AG04450 (cell line): ENCODE measurements around the gene CERCAM. TPM values are rescaled to one million over a fixed set of nuclear protein-coding genes. Genes with fewer than 3 reads are reported as not detected.

Experiments used
- CTCF ChIA-PET: fragments of 300-600, 350-600 bp; formaldehyde crosslinking; extraction: SDS; loops from one replicate; lab custom pipeline; 2022; ENCODE audit warnings: antibody characterized with exemption, inconsistent platforms; lab: Charles Lee
- POLR2A ChIA-PET: fragments of 350-600 bp; formaldehyde crosslinking; extraction: SDS; loops from one replicate; lab custom pipeline; 2021; ENCODE audit warnings: antibody characterized with exemption, inconsistent platforms; lab: Yijun Ruan, JAX
- DNase-seq: peaks from one replicate; pipeline ENCODE4 v3.0.0-alpha.2; 2011; ENCODE audit warnings: low read depth, low spot score
- H3K27ac ChIP-seq: one replicate; pipeline ENCODE4 v1.5.1; 2012; ENCODE audit warnings: low read depth, low read length, control low read depth
- H3K27me3 ChIP-seq: one replicate; pipeline ENCODE4 v1.6.0; 2012; ENCODE audit warnings: low read length; ENCODE audit not compliant: control insufficient read depth, insufficient read depth
- H3K4me3 ChIP-seq: 2 replicates; pipeline ENCODE4 v1.5.1; 2011; ENCODE audit warnings: mild to moderate bottlenecking, low read depth, low read length, control low read depth
- H3K9me3 ChIP-seq: 2 replicates; pipeline ENCODE4 v1.5.1; 2012; ENCODE audit warnings: low read length; ENCODE audit not compliant: control insufficient read depth, insufficient read depth
- polyA plus RNA-seq: library from polyadenylated mRNA; depleted of rRNA; stranded (reverse); fragments of >200 nt; gene quantifications from 2 replicates; pipeline ENCODE4 v1.2.3, GENCODE V29; 2011
- TF ChIP-seq, protein P1 (sequence below): IDR thresholded peaks from 2 replicates; pipeline ENCODE4 v1.5.1; 2011; ENCODE audit warnings: low read depth, low read length, control low read depth, inconsistent platforms

CERCAM gene
- polyA plus RNA-seq, 1 experiment = 54.9 TPM

DNA sequence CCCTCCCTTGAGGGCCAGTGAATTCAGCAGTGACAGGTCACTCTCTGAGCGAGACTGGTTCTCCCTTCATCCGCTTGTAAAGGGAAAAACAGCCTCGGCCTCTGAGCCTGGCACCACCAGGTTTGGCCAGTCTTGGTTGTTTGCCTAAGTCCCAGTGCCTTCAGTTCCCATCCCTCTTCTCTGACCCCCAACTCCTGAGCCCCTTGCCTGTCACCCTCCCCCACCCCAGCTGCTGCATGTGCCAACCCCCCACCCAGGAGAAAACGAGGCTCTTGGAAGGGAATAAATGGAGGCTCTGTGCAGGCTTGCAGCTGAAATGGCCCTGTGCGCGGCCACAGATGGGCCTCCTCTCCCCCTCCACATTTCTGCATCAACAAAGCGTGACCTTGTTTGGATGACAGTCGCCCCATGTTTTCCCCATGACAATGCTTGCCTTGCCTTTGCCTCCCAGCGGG, 46.4 kb upstream of the CERCAM start:
- ChIA-PET CTCF (no interaction called here), POLR2A (no interaction called here)
- Histone ChIP-seq H3K4me3 (no peak overlapping the region), H3K9me3 (no peaks in the 10 kb centered on the region), H3K27ac (no peak overlapping the region), H3K27me3 (no peaks in the 10 kb centered on the region)
- no peak for DNase-seq
- TF ChIP-seq, protein P1, sequence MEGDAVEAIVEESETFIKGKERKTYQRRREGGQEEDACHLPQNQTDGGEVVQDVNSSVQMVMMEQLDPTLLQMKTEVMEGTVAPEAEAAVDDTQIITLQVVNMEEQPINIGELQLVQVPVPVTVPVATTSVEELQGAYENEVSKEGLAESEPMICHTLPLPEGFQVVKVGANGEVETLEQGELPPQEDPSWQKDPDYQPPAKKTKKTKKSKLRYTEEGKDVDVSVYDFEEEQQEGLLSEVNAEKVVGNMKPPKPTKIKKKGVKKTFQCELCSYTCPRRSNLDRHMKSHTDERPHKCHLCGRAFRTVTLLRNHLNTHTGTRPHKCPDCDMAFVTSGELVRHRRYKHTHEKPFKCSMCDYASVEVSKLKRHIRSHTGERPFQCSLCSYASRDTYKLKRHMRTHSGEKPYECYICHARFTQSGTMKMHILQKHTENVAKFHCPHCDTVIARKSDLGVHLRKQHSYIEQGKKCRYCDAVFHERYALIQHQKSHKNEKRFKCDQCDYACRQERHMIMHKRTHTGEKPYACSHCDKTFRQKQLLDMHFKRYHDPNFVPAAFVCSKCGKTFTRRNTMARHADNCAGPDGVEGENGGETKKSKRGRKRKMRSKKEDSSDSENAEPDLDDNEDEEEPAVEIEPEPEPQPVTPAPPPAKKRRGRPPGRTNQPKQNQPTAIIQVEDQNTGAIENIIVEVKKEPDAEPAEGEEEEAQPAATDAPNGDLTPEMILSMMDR = no peak

DNA sequence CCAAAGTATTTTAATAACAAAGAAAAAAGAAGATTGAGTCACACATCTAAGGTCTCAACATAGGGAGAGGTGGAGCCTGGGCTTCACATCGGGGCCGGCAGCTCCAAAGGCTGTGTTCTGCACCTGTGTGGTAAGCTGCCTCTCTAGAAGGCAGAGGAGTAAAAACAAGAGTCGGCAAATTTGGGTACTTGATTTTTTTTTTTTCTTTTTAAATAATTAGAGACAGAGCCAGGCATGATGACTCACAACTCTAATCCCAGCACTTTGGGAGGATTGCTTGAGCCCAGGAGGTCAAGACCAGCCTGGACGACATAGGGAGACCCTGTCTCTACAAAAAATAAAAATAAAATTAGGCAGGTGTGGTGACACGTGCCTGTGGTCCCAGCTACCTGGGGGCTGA, 44.8 kb upstream of the CERCAM start:
- peak overlapping the region; percentile 11 for H3K27ac ChIP-seq
- no peak overlapping the region for H3K4me3 ChIP-seq
- ChIA-PET CTCF (interaction anchor here (1.0 kb wide), 1 partner anchor 45 kb away, joined by 4 read pairs; the partner anchor contains the start of gene CERCAM), POLR2A (no interaction called here)
- no peak for DNase-seq
- no peaks in the 10 kb centered on the region for H3K27me3 ChIP-seq
- H3K9me3 ChIP-seq = no peaks in the 10 kb centered on the region
- TF ChIP-seq, protein P1 = no peak

DNA sequence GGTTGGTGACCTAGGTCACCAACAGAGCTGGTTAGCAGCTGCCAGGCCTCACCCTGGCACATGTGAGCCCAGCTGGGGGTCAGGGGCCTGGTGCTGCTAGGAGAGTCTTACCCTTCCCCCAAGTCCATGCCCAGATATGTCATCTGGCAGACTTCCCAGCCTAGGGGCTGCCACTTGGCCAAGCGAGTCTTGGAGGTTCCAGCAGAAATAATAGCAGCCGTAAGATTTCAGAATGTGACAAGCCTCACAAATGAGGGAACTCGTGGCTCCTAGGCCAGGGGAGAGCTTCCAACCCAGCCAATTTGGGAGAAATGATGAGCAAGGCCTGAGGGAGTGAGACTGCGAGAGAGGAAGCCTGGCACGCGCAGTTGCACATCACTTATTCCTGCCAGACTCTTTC, 38.4 kb upstream of the CERCAM start:
- DNase-seq = no peak
- Histone ChIP-seq H3K4me3 (no peak overlapping the region), H3K27ac (no peak overlapping the region), H3K9me3 (no peaks in the 10 kb centered on the region), H3K27me3 (no peaks in the 10 kb centered on the region)
- ChIA-PET POLR2A (interaction anchor here (0.6 kb wide), 1 partner anchor 14 kb away, joined by 6 read pairs; no protein-coding TSS in a partner anchor), CTCF (no interaction called here)
- TF ChIP-seq, protein P1 = no peak

DNA sequence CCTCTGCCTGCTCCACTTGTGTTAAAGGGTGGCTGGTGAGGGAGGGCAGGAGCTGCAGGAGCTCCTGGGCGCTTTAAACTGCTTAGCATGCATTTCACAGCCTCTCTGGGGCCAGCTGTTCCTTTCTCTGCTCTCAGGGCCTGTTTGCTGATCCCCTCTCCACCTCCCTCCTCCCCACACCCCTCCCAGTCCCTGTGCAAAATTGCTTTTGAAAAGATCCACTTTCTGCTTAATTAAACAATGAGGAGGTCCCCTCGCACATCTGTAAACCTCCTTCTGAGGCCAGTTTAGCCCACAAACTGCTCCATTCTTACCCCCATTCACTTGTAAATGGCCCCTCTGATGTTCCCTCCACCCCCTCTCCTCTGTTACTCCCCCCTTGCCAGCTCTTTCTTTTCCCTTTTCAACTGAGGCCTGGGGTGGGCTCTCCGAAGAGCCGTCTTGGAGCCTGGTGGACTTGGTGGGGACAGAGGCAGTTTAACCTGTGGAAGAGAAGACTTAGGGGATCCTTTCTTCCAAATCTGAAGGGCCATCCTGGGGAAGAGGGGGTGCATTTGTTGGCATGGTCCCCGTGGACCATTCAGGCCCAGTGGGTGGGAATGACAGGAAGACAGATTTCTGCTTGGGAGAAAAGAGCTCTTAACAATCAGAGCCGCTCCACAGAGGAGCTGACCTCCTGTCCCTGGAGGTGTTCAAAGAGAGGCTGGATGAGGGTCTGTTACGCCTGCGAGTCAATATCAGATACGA, 37.5 kb upstream of the CERCAM start:
- TF ChIP-seq, protein P1 = no peak
- no peaks in the 10 kb centered on the region for H3K9me3 ChIP-seq
- H3K27ac ChIP-seq = no peak overlapping the region
- ChIA-PET POLR2A (no interaction called here), CTCF (interaction anchor here (1.6 kb wide), 1 partner anchor 56 kb away, joined by 4 read pairs; no protein-coding TSS in a partner anchor)
- H3K27me3 ChIP-seq = no peaks in the 10 kb centered on the region
- DNase-seq = no peak
- no peak overlapping the region for H3K4me3 ChIP-seq

DNA sequence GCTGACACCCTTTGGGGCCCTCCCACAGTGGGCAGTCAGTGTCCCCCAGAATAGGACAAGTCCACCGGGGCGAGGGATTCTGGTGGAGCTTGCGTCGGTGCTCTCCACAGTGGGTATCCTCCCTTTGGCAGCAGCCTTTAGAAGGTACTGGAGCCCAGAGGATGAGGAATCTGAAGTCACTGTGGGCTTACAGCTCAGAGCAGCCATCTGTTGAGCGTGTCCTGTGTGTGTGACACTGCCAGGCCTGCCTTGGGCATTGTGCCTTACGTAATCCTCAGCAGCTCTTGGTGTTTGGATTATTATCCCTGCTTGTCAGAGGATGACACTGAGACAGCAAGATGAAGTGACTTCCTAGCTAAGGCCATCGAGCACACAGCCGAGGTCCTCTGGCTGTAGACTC, 36.9 kb upstream of the CERCAM start:
- POLR2A ChIA-PET = no interaction called here
- TF ChIP-seq, protein P1 = no peak
- CTCF ChIA-PET = interaction anchor here (1.6 to 1.8 kb wide), 2 partner anchors 21 to 55 kb away, joined by 4 read pairs; no protein-coding TSS in a partner anchor
- no peak for DNase-seq
- Histone ChIP-seq H3K9me3 (no peaks in the 10 kb centered on the region), H3K4me3 (no peak overlapping the region), H3K27ac (no peak overlapping the region), H3K27me3 (no peaks in the 10 kb centered on the region)
